ENCODE measurements around the gene FAM184B. TPM values are rescaled to one million over a fixed set of nuclear protein-coding genes. Genes with fewer than 3 reads are reported as not detected.

The FAM184B gene
- total RNA-seq, 6 experiments from 2014 or later = not detected

DNA sequence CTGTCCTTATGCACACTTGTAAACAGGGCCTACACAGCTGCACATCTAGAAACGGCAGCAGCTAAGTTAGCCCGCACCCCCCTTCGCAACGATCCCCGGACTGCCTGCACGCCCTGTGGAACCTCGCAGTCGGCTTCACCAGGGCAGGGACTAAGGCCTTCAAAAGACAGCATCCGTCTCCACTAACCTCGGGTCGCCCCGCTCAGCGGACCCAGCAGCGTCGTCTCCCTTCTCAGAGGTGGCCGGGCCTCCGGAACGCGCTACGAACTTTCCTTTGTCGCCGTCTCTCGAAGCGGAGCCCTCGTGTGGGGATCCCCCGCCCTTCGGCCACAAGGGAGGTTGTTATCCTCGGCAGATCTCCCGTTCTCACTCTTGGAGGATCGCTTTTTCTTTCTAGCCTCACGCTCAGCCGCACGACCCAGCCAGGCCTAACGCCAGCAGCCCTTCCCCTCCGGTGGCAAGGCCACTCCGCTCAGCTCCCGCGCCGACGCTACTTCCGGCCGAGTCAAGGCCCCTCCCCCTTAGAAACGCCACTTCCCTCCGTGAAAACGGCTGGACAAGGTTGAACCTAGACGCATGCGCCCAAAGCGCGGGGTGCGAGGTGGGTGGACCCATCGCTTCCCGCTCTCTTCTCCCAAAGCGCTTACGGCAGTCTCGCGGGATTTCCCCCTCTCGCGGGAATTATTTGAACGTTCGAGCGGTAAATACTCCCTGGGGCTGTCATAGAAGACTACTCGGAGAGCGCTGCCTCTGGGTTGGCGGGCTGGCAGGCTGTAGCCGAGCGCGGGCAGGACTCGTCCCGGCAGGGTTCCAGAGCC is 29.0 kb upstream of the FAM184B start, which contains the start of the genes DCAF16 and NCAPG:
TSS of gene DCAF16 (minus strand) at position 498 of the 818 bp plus-strand sequence. CDS start 6,616 bp downstream, outside the sequence.
TSS of gene NCAPG (plus strand) at position 720 of the 818 bp plus-strand sequence. CDS start 99 bp downstream, outside the sequence.
- Histone ChIP-seq H3K27ac (peak within 1 kb of the TSS; percentile 78 to 93 (median 90)), H3K4me1 (peaks cover 0 to 26% (median 14%) of the 10 kb centered on the region in 4 donors), H3K27me3 (no peaks in the 10 kb centered on the region), H3K4me3 (peak within 1 kb of the TSS; percentile 73 to 86 (median 82)), H3K36me3 (no peaks in the 10 kb centered on the region), H3K9me3 (no peaks in the 10 kb centered on the region)
- intact Hi-C loops (cut with DNase I) = loop anchor here in 1 of 2 donors (10.0 kb wide), 1 partner anchor 774 kb away; no protein-coding TSS in a partner anchor
- peak; percentile 97 for TF ChIP-seq POLR2A (IDR thresholded peaks at IDR 0.05)
- TF ChIP-seq, protein P1, sequence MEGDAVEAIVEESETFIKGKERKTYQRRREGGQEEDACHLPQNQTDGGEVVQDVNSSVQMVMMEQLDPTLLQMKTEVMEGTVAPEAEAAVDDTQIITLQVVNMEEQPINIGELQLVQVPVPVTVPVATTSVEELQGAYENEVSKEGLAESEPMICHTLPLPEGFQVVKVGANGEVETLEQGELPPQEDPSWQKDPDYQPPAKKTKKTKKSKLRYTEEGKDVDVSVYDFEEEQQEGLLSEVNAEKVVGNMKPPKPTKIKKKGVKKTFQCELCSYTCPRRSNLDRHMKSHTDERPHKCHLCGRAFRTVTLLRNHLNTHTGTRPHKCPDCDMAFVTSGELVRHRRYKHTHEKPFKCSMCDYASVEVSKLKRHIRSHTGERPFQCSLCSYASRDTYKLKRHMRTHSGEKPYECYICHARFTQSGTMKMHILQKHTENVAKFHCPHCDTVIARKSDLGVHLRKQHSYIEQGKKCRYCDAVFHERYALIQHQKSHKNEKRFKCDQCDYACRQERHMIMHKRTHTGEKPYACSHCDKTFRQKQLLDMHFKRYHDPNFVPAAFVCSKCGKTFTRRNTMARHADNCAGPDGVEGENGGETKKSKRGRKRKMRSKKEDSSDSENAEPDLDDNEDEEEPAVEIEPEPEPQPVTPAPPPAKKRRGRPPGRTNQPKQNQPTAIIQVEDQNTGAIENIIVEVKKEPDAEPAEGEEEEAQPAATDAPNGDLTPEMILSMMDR (IDR thresholded peaks at IDR 0.05) = no peak
- peak; percentile 99 to 100 (median 99) for ATAC-seq
- WGBS (ENCODE audit: insufficient coverage, low coverage, low lambda C conversion rate, missing lambda C conversion rate) = under 1% methylated on average over 37 of the region's 69 CpGs
- peak; percentile 99 to 100 (median 100) for DNase-seq

DNA sequence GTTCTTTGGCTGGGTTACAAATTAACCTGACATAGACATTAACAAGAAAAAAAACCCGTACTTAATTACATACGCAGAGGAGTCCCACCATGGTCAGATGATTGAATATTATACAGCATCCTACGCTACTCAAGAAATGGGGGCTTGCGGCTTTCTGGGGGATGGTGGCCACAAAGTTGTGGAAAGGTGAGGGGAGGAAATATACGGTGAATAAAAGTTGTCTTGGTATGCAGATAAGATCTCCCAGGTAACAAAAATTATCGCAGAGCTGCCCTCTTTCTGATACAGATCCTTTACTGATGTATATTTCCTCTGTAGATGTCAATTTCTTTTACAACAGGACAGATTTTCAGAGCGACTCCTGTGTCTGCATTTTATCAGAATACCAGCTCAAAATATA is 28.2 kb upstream of the FAM184B start:
- ATAC-seq (no peak), DNase-seq (no peak)
- Histone ChIP-seq H3K36me3 (no peaks in the 10 kb centered on the region), H3K27me3 (no peaks in the 10 kb centered on the region), H3K4me3 (peak overlapping the region; percentile 73 to 86 (median 82)), H3K27ac (peak overlapping the region; percentile 78 to 93 (median 90)), H3K9me3 (no peaks in the 10 kb centered on the region), H3K4me1 (peaks cover 0 to 26% (median 14%) of the 10 kb centered on the region in 4 donors)
- TF ChIP-seq POLR2A (IDR thresholded peaks at IDR 0.05) = no peak
- TF ChIP-seq, protein P1 (IDR thresholded peaks at IDR 0.05) = no peak
- intact Hi-C loops (cut with DNase I) = loop anchor here in 1 of 2 donors (10.0 kb wide), 1 partner anchor 775 kb away; no protein-coding TSS in a partner anchor
- WGBS (ENCODE audit: insufficient coverage, low coverage, low lambda C conversion rate, missing lambda C conversion rate) = 2% methylated on average over 7 of the region's 7 CpGs

DNA sequence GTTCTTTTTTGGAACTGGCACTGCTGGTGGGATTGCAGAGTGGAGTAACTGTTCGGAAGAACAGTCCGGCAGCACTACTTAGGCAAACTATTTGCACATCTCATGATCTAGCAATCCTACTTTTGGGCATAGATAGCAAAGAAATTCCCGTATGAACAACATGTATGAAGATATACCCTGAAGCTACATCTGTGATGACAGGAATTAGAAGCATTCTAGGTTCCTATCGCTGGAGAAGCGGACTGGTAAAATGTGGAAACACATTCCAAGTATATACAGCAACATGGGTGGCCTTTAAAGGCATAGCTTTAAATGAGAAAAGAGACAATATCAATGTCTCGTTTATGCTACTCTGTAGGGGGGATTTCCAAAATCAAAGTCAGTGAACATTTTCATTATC is 26.0 kb upstream of the FAM184B start:
- WGBS (ENCODE audit: insufficient coverage, low coverage, low lambda C conversion rate, missing lambda C conversion rate) = 56% methylated on average over 6 of the region's 6 CpGs
- TF ChIP-seq, protein P1 (IDR thresholded peaks at IDR 0.05) = no peak
- TF ChIP-seq POLR2A (IDR thresholded peaks at IDR 0.05) = no peak
- ATAC-seq (no peak), DNase-seq (no peak)
- H3K4me3 ChIP-seq = no peak overlapping the region
- H3K9me3 ChIP-seq = no peaks in the 10 kb centered on the region
- intact Hi-C loops (cut with DNase I) = no loop called here
- H3K4me1 ChIP-seq = peaks cover 0 to 26% (median 14%) of the 10 kb centered on the region in 4 donors
- peaks cover 0 to 22% (median 6%) of the 10 kb centered on the region in 4 donors for H3K36me3 ChIP-seq
- no peaks in the 10 kb centered on the region for H3K27me3 ChIP-seq
- H3K27ac ChIP-seq = no peak overlapping the region

DNA sequence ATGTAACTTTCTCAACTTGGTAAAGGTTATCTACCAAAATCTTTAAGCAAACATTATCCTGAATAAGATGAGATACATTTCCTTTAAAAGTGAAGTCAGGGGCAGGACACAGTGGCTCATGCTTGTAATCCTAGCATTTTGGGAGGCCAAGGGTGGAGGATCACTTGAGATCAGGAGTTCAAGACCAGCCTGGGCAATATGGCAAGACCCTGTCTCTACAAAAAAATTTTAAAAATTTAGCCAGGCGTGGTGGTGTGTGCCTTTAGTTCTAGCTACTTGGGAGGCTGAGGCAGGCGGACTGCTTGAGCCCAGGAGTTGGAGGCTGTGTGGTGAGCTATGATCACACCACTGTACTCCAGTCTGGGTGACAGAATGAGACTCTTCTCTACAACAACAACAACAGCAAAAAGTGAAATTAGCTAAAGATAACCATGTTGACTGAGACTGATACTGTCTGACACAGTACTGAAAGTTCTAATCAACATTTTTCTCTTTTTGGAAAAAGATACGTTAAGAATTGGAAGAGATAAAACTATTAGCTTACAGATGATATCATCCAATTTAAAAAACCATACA is 24.2 kb upstream of the FAM184B start:
- no peak overlapping the region for H3K4me3 ChIP-seq
- H3K27me3 ChIP-seq = no peaks in the 10 kb centered on the region
- H3K4me1 ChIP-seq = peaks cover 0 to 26% (median 12%) of the 10 kb centered on the region in 4 donors
- 85% methylated on average over 3 of the region's 3 CpGs for WGBS (ENCODE audit: insufficient coverage, low coverage, low lambda C conversion rate, missing lambda C conversion rate)
- no peaks in the 10 kb centered on the region for H3K9me3 ChIP-seq
- TF ChIP-seq POLR2A (IDR thresholded peaks at IDR 0.05) = no peak
- TF ChIP-seq, protein P1 (IDR thresholded peaks at IDR 0.05) = no peak
- H3K36me3 ChIP-seq = peaks cover 0 to 24% (median 6%) of the 10 kb centered on the region in 4 donors
- intact Hi-C loops (cut with DNase I) = no loop called here
- no peak overlapping the region for H3K27ac ChIP-seq
- ATAC-seq (no peak), DNase-seq (no peak)
